Neural progenitor cell (in vitro differentiated cells): ENCODE results near the gene PCARE. TPM values are rescaled to one million over a fixed set of nuclear protein-coding genes. Genes with fewer than 3 reads are reported as not detected.
A peak's percentile ranks its signal among the peaks of the same experiment; 100 is the strongest.

ENCODE experiments used
- DNase-seq: peaks from one replicate; pipeline ENCODE4 v3.0.0-alpha.2; 2016; ENCODE audit warnings: low spot score
- H2AFZ ChIP-seq: fragments of 200-600 bp; sonication (generic); replicated peaks from 2 replicates; pipeline ENCODE4 v1.6.1; 2016; ENCODE audit warnings: antibody characterized with exemption
- H3F3A ChIP-seq: fragments of 200-600 bp; sonication (generic); 2 replicates; pipeline ENCODE4 v1.6.1; 2016; ENCODE audit warnings: antibody characterized with exemption, low read depth
- H3K27ac ChIP-seq: fragments of 200-600 bp; sonication (generic); 2 replicates; pipeline ENCODE4 v1.5.1; 2016; ENCODE audit warnings: mild to moderate bottlenecking
- H3K27me3 ChIP-seq: fragments of 200-600 bp; sonication (generic); 2 replicates; pipeline ENCODE4 v1.6.1; 2016; ENCODE audit warnings: mild to moderate bottlenecking, moderate library complexity
- H3K36me3 ChIP-seq: fragments of 200-600 bp; sonication (generic); 2 replicates; pipeline ENCODE4 v1.5.1; 2016
- H3K4me1 ChIP-seq: fragments of 200-600 bp; sonication (generic); 2 replicates; pipeline ENCODE4 v1.6.1; 2016; ENCODE audit warnings: mixed run types
- H3K4me2 ChIP-seq: fragments of 200-600 bp; sonication (generic); 2 replicates; pipeline ENCODE4 v1.6.1; 2016
- H3K4me3 ChIP-seq: fragments of 200-600 bp; sonication (generic); 2 replicates; pipeline ENCODE4 v1.5.1; 2016
- H3K79me2 ChIP-seq: fragments of 200-600 bp; sonication (generic); 2 replicates; pipeline ENCODE4 v1.6.1; 2016; ENCODE audit warnings: low read depth
- H3K9ac ChIP-seq: fragments of 200-600 bp; sonication (generic); 2 replicates; pipeline ENCODE4 v1.6.1; 2016
- H3K9me3 ChIP-seq: fragments of 200-600 bp; sonication (generic); 2 replicates; pipeline ENCODE4 v1.5.1; 2016; ENCODE audit warnings: low read depth
- H4K20me1 ChIP-seq: fragments of 200-600 bp; sonication (generic); 2 replicates; pipeline ENCODE4 v1.6.1; 2016; ENCODE audit warnings: low read depth
- H3K27ac Mint-ChIP-seq: 3 replicates; pipeline ENCODE4 v1.8.0; 2021; ENCODE audit warnings: mixed read lengths
- H3K27me3 Mint-ChIP-seq: 2 replicates; pipeline ENCODE4 v1.8.0; 2022; ENCODE audit warnings: low read depth, mild to moderate bottlenecking, inconsistent platforms, moderate library complexity, mixed read lengths; ENCODE audit not compliant: insufficient read depth
- H3K36me3 Mint-ChIP-seq: 3 replicates; pipeline ENCODE4 v1.8.0; 2021; ENCODE audit warnings: mixed read lengths
- H3K4me1 Mint-ChIP-seq: 3 replicates; pipeline ENCODE4 v1.8.0; 2021; ENCODE audit warnings: mixed read lengths
- H3K4me3 Mint-ChIP-seq: 3 replicates; pipeline ENCODE4 v1.8.0; 2021; ENCODE audit warnings: mild to moderate bottlenecking, moderate library complexity, mixed read lengths
- H3K9me3 Mint-ChIP-seq: 3 replicates; pipeline ENCODE4 v1.8.0; 2020; ENCODE audit warnings: mixed read lengths
- EZH2 ChIP-seq: fragments of 200-600 bp; sonication (generic); IDR thresholded peaks from 2 replicates; pipeline ENCODE4 v1.6.1; 2017; ENCODE audit warnings: antibody characterized with exemption, mild to moderate bottlenecking, moderate library complexity
- EZH2phosphoT487 ChIP-seq: fragments of 200-600 bp; sonication (generic); IDR thresholded peaks from 2 replicates; pipeline ENCODE4 v1.6.1; 2017; ENCODE audit warnings: antibody characterized with exemption
- total RNA-seq: library from RNA; depleted of rRNA; stranded (reverse); fragments of >200 nt; gene quantifications from 2 replicates; pipeline ENCODE4 v1.2.3, GENCODE V29; 2015; ENCODE audit warnings: low replicate concordance
- TF ChIP-seq, protein P1 (sequence below): fragments of 200-600 bp; sonication (generic); IDR thresholded peaks from 2 replicates; pipeline ENCODE4 v1.5.1; 2017; ENCODE audit warnings: antibody characterized with exemption, mild to moderate bottlenecking

The PCARE gene
- total RNA-seq, 1 donor from 2014 or later, result not detected

DNA sequence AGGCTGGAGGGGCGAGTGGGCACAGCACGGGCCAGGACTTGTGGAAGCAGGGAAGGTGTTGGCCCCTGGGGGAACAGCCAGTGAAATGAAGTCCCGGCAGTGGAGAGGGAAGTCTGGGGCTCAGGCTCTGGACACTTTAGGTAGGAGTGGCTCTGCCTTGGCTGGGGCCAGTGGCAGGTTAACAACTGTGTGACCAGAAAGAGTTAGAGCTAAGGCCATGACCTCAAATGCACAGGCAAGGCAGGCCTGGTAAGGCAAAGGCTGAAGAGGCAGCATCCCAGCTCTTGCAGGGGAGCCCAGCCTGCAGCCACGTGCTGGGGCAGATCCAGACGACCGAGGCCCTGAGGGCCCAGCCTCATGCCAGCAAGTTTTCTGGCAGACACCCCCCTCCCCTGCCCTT is 21.5 kb downstream of the PCARE start:
- no peak overlapping the region for H3K4me3 ChIP-seq
- Mint-ChIP-seq H3K27me3 (peaks cover 5% of the 10 kb centered on the region), H3K9me3 (no peaks in the 10 kb centered on the region), H3K4me3 (no peak overlapping the region), H3K36me3 (no peaks in the 10 kb centered on the region), H3K4me1 (peaks cover 24% of the 10 kb centered on the region), H3K27ac (peak overlapping the region; percentile 81)
- H3K4me1 ChIP-seq, result peaks cover 20% of the 10 kb centered on the region
- H3F3A ChIP-seq, result peaks cover 4% of the 10 kb centered on the region
- H3K4me2 ChIP-seq, result no peak overlapping the region
- H2AFZ ChIP-seq, result peak overlapping the region; percentile 26
- H3K27ac ChIP-seq, result no peak overlapping the region
- no peak for TF ChIP-seq EZH2
- TF ChIP-seq, protein P1, sequence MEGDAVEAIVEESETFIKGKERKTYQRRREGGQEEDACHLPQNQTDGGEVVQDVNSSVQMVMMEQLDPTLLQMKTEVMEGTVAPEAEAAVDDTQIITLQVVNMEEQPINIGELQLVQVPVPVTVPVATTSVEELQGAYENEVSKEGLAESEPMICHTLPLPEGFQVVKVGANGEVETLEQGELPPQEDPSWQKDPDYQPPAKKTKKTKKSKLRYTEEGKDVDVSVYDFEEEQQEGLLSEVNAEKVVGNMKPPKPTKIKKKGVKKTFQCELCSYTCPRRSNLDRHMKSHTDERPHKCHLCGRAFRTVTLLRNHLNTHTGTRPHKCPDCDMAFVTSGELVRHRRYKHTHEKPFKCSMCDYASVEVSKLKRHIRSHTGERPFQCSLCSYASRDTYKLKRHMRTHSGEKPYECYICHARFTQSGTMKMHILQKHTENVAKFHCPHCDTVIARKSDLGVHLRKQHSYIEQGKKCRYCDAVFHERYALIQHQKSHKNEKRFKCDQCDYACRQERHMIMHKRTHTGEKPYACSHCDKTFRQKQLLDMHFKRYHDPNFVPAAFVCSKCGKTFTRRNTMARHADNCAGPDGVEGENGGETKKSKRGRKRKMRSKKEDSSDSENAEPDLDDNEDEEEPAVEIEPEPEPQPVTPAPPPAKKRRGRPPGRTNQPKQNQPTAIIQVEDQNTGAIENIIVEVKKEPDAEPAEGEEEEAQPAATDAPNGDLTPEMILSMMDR, result no peak
- no peak for TF ChIP-seq EZH2phosphoT487
- no peak overlapping the region for H3K9ac ChIP-seq
- DNase-seq, result no peak
- no peaks in the 10 kb centered on the region for H3K79me2 ChIP-seq
- no peaks in the 10 kb centered on the region for H3K36me3 ChIP-seq
- no peaks in the 10 kb centered on the region for H3K9me3 ChIP-seq
- no peaks in the 10 kb centered on the region for H3K27me3 ChIP-seq
- no peaks in the 10 kb centered on the region for H4K20me1 ChIP-seq

- no peaks in the 10 kb centered on the region for H3K36me3 Mint-ChIP-seq
- peaks cover 8% of the 10 kb centered on the region for H3K27me3 Mint-ChIP-seq
- H3K4me1 Mint-ChIP-seq, result peaks cover 23% of the 10 kb centered on the region
- H3K4me1 ChIP-seq, result peaks cover 20% of the 10 kb centered on the region
- no peak overlapping the region for H3K27ac ChIP-seq
- H2AFZ ChIP-seq, result no peak overlapping the region
- no peak overlapping the region for H3K4me3 Mint-ChIP-seq
- TF ChIP-seq EZH2phosphoT487 (no peak), EZH2 (no peak)
- TF ChIP-seq, protein P1, result no peak
- no peak overlapping the region for H3K4me2 ChIP-seq
- H3K27ac Mint-ChIP-seq, result no peak overlapping the region
- H3K9me3 ChIP-seq, result no peaks in the 10 kb centered on the region
- H4K20me1 ChIP-seq, result no peaks in the 10 kb centered on the region
- no peak for DNase-seq
- no peaks in the 10 kb centered on the region for H3K79me2 ChIP-seq
- no peak overlapping the region for H3K9ac ChIP-seq
- H3K4me3 ChIP-seq, result no peak overlapping the region
- peaks cover 4% of the 10 kb centered on the region for H3F3A ChIP-seq
- H3K36me3 ChIP-seq, result no peaks in the 10 kb centered on the region
- H3K27me3 ChIP-seq, result no peaks in the 10 kb centered on the region
- no peaks in the 10 kb centered on the region for H3K9me3 Mint-ChIP-seq
Observed at GRCh38 chr2:29051730-29052129, 22.6 kb downstream of the PCARE start.

DNA sequence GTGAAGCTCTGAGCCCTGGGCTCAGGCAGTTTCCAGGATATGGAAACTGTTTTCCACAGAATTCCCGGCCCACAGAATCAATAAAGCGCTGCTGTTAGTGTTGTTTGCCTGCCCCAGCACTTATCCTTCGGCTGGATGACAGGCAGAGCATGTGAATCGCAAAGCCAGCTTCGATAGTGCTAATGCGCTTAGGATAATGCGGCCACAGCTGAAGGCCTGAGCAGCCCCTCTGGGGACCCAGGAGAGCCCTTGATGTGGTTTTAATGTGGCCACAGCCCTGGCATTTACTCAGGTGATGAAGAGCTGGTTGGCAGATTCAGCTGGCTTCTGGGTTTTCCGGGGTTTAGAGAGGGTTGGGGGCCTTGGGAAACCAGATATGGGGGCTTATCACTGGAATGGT is 23.7 kb downstream of the PCARE start:
- Mint-ChIP-seq H3K36me3 (no peaks in the 10 kb centered on the region), H3K4me3 (no peak overlapping the region), H3K9me3 (no peaks in the 10 kb centered on the region), H3K27ac (peak overlapping the region; percentile 37), H3K4me1 (peaks cover 22% of the 10 kb centered on the region), H3K27me3 (peaks cover 8% of the 10 kb centered on the region)
- DNase-seq, result no peak
- H3K4me3 ChIP-seq, result no peak overlapping the region
- H2AFZ ChIP-seq, result no peak overlapping the region
- H3K4me1 ChIP-seq, result peaks cover 18% of the 10 kb centered on the region
- H4K20me1 ChIP-seq, result no peaks in the 10 kb centered on the region
- no peak overlapping the region for H3K9ac ChIP-seq
- TF ChIP-seq EZH2phosphoT487, result no peak
- TF ChIP-seq, protein P1, result no peak
- no peak for TF ChIP-seq EZH2
- H3K9me3 ChIP-seq, result no peaks in the 10 kb centered on the region
- no peak overlapping the region for H3K4me2 ChIP-seq
- H3K27me3 ChIP-seq, result no peaks in the 10 kb centered on the region
- no peak overlapping the region for H3K27ac ChIP-seq
- peaks cover 3% of the 10 kb centered on the region for H3F3A ChIP-seq
- H3K36me3 ChIP-seq, result no peaks in the 10 kb centered on the region
- H3K79me2 ChIP-seq, result no peaks in the 10 kb centered on the region
